ENCODE results near the gene UBE2K.

Gene UBE2K

GRCh38 chr4:39658756-39659155 is 39.2 kb upstream of the UBE2K start:
- Histone ChIP-seq H3K4me3 (ENCODE audit: low read depth, low read length) (no peak overlapping the region), H3K4me1 (ENCODE audit: control insufficient read depth, insufficient read depth, low read length) (no peaks in the 10 kb centered on the region), H3K27ac (ENCODE audit: extremely low read depth, low read depth, low read length) (no peak overlapping the region), H3K36me3 (ENCODE audit: control insufficient read depth in 2 of 2, insufficient read depth in 1 of 2, low read length in 2 of 2) (no peaks in the 10 kb centered on the region), H3K9me3 (ENCODE audit: control insufficient read depth, insufficient read depth, low read depth, low read length) (no peaks in the 10 kb centered on the region)
- POLR2A ChIA-PET, result no interaction called here
- CTCF ChIA-PET, result interaction anchor here (0.9 kb wide), 1 partner anchor 190 kb away, joined by 3 read pairs; no protein-coding TSS in a partner anchor
- TF ChIP-seq ZNF654 (tag by site-specific recombination; IDR thresholded peaks at IDR 0.05; ENCODE audit: low read depth) (peak; percentile 29; the same call in 1 of the 2 replicates), ZNF701 (tag by site-specific recombination; IDR thresholded peaks at IDR 0.05) (no peak), PRDM2 (tag by site-specific recombination; IDR thresholded peaks at IDR 0.05; ENCODE audit: borderline replicate concordance) (no peak)

GRCh38 chr4:39660045-39660444 is 37.9 kb upstream of the UBE2K start:
- H3K9me3 ChIP-seq (ENCODE audit: control insufficient read depth, insufficient read depth, low read depth, low read length), result no peaks in the 10 kb centered on the region
- H3K4me3 ChIP-seq (ENCODE audit: low read depth, low read length), result no peak overlapping the region
- H3K27ac ChIP-seq (ENCODE audit: extremely low read depth, low read depth, low read length), result no peak overlapping the region
- ChIA-PET POLR2A (no interaction called here), CTCF (interaction anchor here (0.7 kb wide), 1 partner anchor 187 kb away, joined by 4 read pairs; no protein-coding TSS in a partner anchor)
- TF ChIP-seq GLI2 (tag by site-specific recombination; IDR thresholded peaks at IDR 0.05; ENCODE audit: borderline replicate concordance, low read depth) (no peak), ZNF768 (tag by site-specific recombination; IDR thresholded peaks at IDR 0.05) (no peak), SP3 (tag by site-specific recombination; IDR thresholded peaks at IDR 0.05) (no peak)
- H3K4me1 ChIP-seq (ENCODE audit: control insufficient read depth, insufficient read depth, low read length), result no peaks in the 10 kb centered on the region
- H3K36me3 ChIP-seq (ENCODE audit: control insufficient read depth in 2 of 2, insufficient read depth in 1 of 2, low read length in 2 of 2), result no peaks in the 10 kb centered on the region

GRCh38 chr4:39660757-39661156 is 37.2 kb upstream of the UBE2K start:
- no peaks in the 10 kb centered on the region for H3K36me3 ChIP-seq (ENCODE audit: control insufficient read depth in 2 of 2, insufficient read depth in 1 of 2, low read length in 2 of 2)
- H3K4me1 ChIP-seq (ENCODE audit: control insufficient read depth, insufficient read depth, low read length), result no peaks in the 10 kb centered on the region
- H3K9me3 ChIP-seq (ENCODE audit: control insufficient read depth, insufficient read depth, low read depth, low read length), result no peaks in the 10 kb centered on the region
- TF ChIP-seq ZIC2 (tag by site-specific recombination; IDR thresholded peaks at IDR 0.05) (no peak), ZNF10 (tag by site-specific recombination; IDR thresholded peaks at IDR 0.05) (peak; percentile 92)
- CTCF ChIA-PET, result interaction anchor here (0.7 kb wide), 1 partner anchor 188 kb away, joined by 4 read pairs; no protein-coding TSS in a partner anchor
- no peak overlapping the region for H3K27ac ChIP-seq (ENCODE audit: extremely low read depth, low read depth, low read length)
- H3K4me3 ChIP-seq (ENCODE audit: low read depth, low read length), result no peak overlapping the region
- POLR2A ChIA-PET, result no interaction called here

GRCh38 chr4:39662683-39663082 is 35.3 kb upstream of the UBE2K start:
- CTCF ChIA-PET, result interaction anchor here (0.6 kb wide), 1 partner anchor 104 kb away, joined by 3 read pairs; no protein-coding TSS in a partner anchor
- H3K9me3 ChIP-seq (ENCODE audit: control insufficient read depth, insufficient read depth, low read depth, low read length), result no peaks in the 10 kb centered on the region
- no peaks in the 10 kb centered on the region for H3K4me1 ChIP-seq (ENCODE audit: control insufficient read depth, insufficient read depth, low read length)
- H3K36me3 ChIP-seq (ENCODE audit: control insufficient read depth in 2 of 2, insufficient read depth in 1 of 2, low read length in 2 of 2), result no peaks in the 10 kb centered on the region
- H3K27ac ChIP-seq (ENCODE audit: extremely low read depth, low read depth, low read length), result no peak overlapping the region
- POLR2A ChIA-PET, result interaction anchor here (0.7 kb wide), 1 partner anchor 24 kb away, joined by 5 read pairs; the partner anchor contains the start of gene SMIM14
- H3K4me3 ChIP-seq (ENCODE audit: low read depth, low read length), result no peak overlapping the region
- no peak for TF ChIP-seq ZNF692 (tag by site-specific recombination; IDR thresholded peaks at IDR 0.05)
- no peak for TF ChIP-seq ZNF155 (tag by site-specific recombination; IDR thresholded peaks at IDR 0.05)
- no peak for TF ChIP-seq ZNF423 (tag by site-specific recombination; IDR thresholded peaks at IDR 0.05)
- no peak for TF ChIP-seq PRDM4 (tag by site-specific recombination; IDR thresholded peaks at IDR 0.05)
- no peak for TF ChIP-seq ZBTB7A (tag by site-specific recombination; IDR thresholded peaks at IDR 0.05; ENCODE audit: low read depth)
- no peak for TF ChIP-seq ZFHX2 (tag by site-specific recombination; conservative IDR thresholded peaks at IDR 0.05)
- TF ChIP-seq ZFP41 (tag by site-specific recombination; IDR thresholded peaks at IDR 0.05; ENCODE audit: borderline replicate concordance), result no peak
- TF ChIP-seq ZNF112 (tag by site-specific recombination; IDR thresholded peaks at IDR 0.05), result no peak
- no peak for TF ChIP-seq ZNF544 (tag by site-specific recombination; IDR thresholded peaks at IDR 0.05)
- no peak for TF ChIP-seq ZNF202 (tag by site-specific recombination; IDR thresholded peaks at IDR 0.05; ENCODE audit: borderline replicate concordance)

Data from HEK293 (cell line).